GM21717 (cell line): Measurements from ENCODE around the gene PFKFB1.

Experiments used
- ATAC-seq: cut with Tn5 transposase; IDR thresholded peaks from one replicate; pipeline ENCODE4 v1.9.1; 2021; ENCODE audit warnings: mild to moderate bottlenecking, moderate library complexity; ENCODE audit not compliant: unreplicated experiment

The PFKFB1 gene

DNA sequence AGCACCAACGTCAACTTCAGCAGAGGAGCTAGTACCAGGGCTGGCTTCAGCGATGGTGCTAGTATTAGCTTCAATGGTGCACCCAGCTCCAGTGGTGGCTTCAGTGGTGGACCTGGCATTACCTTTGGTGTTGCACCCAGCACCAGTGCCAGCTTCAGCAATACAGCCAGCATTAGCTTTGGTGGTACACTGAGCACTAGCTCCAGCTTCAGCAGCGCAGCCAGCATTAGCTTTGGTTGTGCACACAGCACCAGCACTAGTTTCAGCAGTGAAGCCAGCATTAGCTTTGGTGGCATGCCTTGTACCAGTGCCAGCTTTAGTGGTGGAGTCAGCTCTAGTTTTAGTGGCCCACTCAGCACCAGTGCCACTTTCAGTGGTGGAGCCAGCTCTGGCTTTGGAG lies 65.1 kb downstream of the PFKFB1 start:
- no peak for ATAC-seq

DNA sequence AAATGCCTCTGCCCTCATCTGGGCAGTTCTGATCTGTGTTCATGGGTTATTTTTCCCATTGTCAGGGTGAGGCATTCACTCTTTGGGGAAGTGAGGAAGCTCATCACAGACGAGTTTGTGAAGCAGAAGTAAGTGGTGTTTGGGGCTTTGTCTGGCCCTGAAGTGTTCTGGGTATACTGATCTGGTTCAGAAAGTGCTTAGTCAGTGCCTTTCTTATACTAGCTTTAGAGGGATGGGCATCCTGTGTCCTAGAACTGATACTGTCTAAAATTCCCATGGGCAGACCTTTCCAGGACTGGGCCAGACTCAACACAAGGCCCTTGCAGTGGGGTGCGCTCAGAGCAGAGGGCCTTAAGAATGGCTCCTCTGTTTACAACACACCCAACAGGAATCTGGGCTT lies 67.0 kb downstream of the PFKFB1 start:
- ATAC-seq, result no peak

DNA sequence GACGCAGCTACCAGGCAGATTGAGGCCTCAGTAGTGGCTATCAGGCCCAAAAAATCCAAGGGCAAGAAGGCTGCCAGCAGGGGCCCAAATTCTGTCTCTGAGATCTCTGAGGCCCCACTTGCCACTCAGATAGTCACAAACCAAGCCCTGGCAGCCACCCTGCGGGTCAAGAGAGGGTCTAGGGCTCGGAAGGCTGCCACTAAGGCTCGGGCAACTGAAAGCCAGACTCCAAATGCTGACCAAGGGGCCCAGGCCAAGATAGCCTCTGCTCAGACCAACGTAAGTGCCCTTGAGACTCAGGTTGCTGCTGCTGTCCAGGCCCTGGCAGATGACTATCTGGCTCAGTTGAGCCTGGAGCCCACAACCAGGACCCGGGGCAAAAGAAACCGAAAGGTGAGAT lies 70.6 kb downstream of the PFKFB1 start:
- ATAC-seq, result no peak

DNA sequence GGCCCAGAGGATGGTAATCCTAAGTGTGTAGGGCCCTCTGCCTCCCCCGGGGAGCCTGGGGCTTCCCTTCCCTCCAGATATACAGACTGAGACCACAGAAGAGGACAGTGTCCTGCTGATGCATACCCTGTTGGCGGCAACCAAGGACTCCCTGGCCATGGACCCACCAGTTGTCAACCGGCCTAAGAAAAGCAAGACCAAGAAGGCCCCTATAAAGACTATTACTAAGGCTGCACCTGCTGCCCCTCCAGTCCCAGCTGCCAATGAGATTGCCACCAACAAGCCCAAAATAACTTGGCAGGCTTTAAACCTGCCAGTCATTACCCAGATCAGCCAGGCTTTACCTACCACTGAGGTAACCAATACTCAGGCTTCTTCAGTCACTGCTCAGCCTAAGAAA lies 71.4 kb downstream of the PFKFB1 start:
- ATAC-seq, result no peak

DNA sequence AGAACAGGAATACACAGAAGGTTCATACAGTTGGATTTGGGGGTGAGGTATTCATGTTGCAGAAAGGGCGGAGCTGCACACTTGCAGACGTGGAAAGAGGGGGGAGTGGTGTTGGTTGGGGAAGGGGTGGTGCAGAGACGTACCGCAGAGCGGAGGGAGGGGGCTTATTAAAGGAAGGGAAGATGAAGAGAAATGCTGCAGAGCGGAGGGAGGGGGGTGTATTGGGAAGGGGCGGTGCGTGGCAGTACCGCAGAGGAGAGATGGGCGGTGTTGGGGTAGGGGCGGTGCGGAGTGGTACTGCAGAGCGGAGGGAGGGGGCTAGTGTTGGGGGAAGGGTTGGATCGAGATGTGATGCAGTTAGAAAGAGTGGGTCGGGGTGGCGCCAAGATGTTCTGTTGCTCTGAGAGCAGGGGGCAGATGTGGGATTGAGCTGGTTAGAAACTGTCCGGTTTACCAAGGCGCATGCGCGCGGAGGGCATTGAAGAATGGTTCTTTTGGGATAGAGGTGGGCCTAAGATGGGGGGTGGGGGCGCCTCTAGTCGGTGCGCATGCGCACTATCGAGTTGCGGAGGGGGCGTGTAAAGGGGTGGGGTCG lies 72.5 kb downstream of the PFKFB1 start:
- no peak for ATAC-seq

DNA sequence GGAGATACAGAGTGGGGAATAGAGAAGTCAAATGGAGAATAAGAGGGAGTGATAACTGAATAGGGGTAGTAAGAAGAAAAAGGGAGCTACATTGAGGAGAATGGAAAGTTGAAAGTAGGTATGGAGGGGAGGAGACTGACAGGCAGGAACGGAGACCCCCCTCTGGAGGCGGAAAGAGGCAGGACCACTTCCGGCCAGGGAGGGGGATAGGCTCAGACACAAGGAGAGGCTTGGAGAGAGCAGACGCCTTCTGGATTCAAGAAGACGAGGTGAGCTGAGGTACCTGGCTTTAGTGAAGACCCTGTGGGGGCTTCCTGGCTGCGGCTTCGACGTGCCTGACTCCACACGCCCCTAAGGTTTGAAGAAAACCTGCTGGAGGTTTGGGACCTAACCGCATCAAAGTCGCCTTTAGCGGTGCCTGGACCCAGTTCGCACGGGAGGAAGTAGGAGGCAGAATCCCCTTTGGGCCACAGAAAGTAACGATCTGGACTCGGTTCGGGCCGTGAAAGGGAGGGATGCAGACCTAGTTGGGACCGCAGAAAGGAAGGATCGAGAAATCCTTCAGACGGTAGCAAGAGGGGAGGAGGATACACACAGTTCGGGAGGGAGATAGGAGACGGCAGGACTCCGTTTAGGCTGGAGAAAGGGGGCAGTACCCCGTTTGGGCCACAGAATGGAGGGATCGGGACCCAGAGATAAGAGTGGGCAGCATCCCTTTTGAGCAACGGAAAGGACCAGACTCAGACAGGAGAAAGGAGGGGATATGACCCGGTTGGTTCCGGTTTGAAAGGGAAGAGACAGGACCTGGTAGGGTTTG lies 73.2 kb downstream of the PFKFB1 start, which contains the start of gene TRO:
TSS of gene TRO (plus strand) at position 215 of the 817 bp plus-strand sequence. CDS start 1,423 bp downstream, outside the sequence.
- ATAC-seq, result no peak

DNA sequence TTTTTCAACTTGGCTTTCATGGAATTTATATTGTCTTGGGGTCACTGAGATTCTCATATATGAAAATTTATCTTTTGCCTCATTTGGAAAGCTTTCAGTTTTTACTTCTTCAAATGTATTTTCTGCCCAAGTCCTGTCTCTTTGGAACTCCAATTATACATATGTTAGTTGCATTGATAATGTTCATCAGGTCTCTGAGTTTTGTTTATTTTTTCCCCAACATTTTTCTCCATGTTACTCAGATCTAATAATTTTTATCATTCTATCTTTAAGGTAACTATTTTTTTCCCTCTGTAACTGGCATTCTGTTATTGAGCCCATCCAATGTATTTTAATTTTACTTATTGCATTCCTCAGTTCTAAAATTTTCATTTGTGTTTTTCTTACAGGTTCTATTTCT lies 84.0 kb downstream of the PFKFB1 start:
- no peak for ATAC-seq

DNA sequence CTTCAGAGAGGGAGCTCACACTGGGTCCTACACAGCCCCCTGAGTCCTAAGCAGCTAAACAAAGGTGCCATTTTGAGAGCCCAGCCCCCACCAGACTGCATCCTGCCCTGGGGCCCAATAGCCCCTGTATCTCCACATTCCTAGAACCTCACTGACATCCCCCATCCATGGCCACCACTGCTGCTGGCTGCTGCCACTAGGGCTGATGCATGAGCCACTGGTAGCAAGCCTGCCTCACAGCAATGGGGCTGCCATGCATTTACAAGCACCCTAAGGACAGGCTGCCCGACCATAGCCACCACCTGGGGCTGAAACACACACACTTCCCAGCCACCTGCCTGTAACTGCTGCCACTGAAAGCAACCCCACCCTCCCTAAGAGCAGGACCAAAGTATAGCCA lies 99.8 kb downstream of the PFKFB1 start:
- no peak for ATAC-seq

DNA sequence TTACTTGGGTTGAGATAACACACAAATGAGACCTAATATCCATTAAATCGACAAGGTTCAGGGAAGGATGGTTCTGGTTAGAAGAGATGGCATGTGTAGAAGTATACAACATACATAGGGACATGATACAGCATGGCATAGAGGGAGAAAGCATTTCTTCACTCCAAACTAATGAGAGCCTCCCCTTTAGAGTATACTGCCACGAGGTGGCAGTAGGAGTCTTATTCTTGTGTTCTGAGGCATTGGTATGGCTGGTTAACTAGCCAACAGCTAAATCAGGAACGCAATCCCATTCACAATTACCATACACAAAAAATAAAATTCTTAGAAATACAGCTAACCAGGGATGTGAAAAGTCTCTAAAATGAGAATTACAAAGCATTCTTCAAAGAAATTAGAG lies 102.4 kb downstream of the PFKFB1 start:
- no peak for ATAC-seq

DNA sequence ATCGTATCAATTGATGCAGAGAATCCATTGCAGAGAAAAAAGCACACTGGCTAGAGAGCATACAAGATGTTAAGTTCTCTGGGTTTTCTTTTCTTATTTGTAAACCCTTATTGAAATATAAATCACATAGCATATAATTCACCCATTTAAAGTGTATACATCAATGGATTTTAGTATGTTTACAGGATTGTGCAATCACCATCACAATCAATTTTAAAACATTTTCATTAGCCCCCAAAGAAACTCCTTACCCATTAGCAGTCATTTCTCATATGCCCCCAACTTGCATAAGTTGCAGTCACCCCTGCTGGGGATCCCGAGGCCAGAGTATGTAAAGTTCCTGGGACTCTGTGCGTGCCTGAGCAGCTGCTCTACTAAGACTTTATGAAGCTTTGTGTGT lies 108.2 kb downstream of the PFKFB1 start:
- no peak for ATAC-seq
